ENCODE data around the gene PCNA.
A peak's percentile ranks its signal among the peaks of the same experiment; 100 is the strongest.
"Not testable (repeated sequence)": the region's sequence is repeated elsewhere in the genome, so short reads cannot be mapped to it uniquely, and the experiment has no call there.

PCNA gene

DNA sequence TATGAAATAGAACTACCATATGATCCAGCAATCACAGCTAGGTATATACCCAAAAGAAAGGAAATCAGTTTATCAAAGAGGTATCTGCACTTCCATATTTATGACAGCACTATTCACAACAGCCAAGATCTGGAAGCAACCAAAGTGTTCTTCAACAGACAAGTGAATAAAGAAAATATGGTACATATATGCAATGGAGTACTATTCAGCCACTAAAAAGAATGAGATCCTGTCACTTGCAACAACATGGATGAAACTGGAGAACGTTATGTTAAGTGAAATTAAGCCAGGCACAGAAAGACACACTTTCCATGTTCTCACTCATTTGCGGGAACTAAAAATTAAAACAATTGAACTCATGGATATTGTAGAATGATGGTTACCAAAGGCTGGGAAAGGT is 15.3 kb downstream of the PCNA start:
- intact Hi-C loops (cut with DNase I) = loop anchor here (5.0 kb wide), 1 partner anchor 497 kb away; no protein-coding TSS in a partner anchor
- DNase-seq = no peak

DNA sequence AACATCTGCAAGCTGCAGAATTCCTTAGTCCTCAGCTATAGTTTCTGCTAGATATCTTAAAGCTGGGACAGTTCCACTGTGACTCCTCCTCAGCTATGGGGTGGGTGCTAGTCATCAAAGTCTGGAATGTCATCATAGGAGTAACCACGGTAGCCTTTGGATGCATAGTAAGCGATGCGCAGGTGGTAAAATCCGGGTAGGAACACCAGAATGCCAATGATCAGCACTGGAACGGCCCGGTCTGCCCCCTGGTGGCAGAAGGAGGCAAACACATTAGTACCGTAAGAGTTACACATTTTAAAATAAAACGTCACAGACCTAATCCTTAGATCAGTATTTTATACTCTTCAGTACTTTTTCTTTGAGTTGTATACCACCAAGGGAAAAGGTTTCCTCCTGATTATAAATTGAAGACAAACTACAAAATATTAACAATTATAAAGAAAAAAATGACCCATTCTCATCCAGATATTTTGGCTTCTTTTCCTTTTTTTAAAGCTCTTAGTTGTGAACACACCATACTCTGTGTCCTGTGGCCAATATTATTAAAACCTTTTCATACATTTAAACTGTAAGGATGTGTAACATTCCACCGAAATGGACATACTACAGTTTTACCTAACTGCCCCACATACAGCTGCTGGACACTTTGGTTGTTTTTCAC is 18.9 kb downstream of the PCNA start:
- DNase-seq = peak; percentile 63 to 97 (median 86)
- intact Hi-C loops (cut with DNase I) = loop anchor here (5.0 kb wide), 1 partner anchor 494 kb away; no protein-coding TSS in a partner anchor

DNA sequence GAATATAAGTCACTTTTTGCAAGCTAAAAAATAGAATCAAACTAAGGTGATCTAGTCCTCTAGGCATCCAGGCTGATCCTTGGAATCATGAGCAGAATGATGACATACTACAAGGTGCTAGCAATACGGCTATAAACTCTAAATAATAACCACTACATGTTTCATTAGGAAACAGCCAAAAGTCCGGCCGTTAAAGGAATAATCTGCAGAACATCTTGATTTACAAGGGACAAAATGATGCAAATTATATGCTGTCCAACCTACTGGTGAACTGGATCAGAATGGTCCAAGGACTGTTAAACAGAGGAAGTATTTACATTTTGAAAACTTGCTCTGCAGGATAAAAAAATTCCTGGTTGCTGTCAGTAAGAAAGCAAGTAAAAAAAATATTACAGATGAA is 19.8 kb downstream of the PCNA start:
- intact Hi-C loops (cut with DNase I) = loop anchor here (5.0 kb wide), 2 partner anchors 143 to 493 kb away; no protein-coding TSS in a partner anchor
- DNase-seq = not testable (repeated sequence)

DNA sequence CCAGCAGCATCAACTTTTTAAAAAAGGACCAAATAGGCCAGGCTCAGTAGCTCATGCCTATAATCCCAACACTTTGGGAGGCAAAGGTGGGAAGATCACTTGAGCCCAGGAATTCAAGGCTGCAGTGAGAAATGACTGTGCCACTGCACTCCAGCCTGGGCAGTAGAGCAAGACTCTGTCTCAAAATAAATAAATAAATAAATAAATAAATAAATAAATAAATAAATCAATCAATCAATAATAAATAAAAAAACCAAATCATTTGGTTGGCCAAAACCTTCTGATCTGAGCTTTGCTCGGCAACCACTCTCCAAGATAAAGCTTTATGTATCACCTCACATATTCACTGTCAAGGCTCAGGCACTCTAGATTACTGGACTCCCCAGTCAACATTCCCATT is 20.7 kb downstream of the PCNA start:
- DNase-seq = not testable (repeated sequence)
- intact Hi-C loops (cut with DNase I) = loop anchor here (5.0 kb wide), 1 partner anchor 142 kb away; no protein-coding TSS in a partner anchor

DNA sequence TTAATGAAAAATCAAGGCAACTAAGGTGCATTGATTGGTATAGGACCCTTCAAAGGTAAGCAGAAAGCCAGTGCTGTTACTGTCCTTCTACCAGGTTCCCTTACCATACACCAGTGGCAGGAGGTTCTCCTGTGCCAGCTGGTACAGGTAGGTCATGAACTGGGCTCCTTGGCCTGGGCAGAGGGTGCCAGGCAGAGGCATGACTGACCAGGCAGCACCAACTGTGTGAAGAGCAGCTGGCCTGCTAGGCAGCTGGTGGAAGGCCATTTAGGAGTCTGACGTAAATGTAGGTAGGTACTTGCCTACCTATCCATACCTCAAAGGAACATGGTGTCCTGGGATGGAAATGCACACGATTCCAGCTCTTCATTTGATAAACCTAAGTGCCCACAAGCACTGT is 23.3 kb downstream of the PCNA start:
- intact Hi-C loops (cut with DNase I) = loop anchor here (5.0 kb wide), 1 partner anchor 139 kb away; no protein-coding TSS in a partner anchor
- DNase-seq = no peak

DNA sequence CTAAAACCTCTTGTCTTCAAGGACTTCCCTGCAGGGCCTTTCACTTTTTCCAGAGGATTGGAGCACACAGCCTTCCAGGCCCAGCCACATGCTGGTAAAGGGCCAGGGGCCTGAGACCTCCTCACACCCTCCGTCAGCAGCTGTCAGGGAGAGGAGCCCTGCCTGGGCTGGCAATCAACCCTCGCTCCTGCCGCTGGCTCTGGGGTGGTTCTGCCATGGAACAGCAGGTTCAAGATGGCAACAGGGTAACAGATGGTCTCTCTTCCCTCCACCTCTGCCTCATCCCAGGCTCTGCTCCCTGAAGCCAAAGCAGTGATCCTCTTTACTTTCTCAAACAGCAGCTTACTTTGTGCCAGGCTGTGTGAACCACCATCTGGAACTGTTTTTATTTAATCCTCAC is 23.8 kb downstream of the PCNA start:
- intact Hi-C loops (cut with DNase I) = loop anchor here (5.0 kb wide), 1 partner anchor 139 kb away; no protein-coding TSS in a partner anchor
- DNase-seq = peak in 1 of 10 donors; percentile 75

DNA sequence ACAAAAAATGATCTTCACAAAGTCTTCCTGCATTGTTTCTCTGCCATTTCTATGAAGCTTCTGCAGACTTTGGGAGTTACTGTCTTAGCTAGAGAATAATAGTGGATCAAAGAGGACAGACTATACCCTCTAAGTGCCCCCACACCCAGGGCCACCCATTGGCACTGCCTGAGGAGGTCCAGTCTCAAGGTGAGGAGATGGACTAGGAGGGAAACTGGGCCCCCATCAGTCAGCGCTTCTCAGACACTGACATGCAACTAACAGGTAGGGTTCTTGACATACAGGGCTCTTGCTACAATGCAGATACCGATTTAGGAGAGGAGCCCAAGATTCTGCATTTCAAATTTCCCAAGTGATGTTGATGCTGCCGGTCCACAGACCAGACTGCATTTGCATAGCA is 24.3 kb downstream of the PCNA start:
- intact Hi-C loops (cut with DNase I) = loop anchor here (5.0 kb wide), 1 partner anchor 138 kb away; no protein-coding TSS in a partner anchor

DNA sequence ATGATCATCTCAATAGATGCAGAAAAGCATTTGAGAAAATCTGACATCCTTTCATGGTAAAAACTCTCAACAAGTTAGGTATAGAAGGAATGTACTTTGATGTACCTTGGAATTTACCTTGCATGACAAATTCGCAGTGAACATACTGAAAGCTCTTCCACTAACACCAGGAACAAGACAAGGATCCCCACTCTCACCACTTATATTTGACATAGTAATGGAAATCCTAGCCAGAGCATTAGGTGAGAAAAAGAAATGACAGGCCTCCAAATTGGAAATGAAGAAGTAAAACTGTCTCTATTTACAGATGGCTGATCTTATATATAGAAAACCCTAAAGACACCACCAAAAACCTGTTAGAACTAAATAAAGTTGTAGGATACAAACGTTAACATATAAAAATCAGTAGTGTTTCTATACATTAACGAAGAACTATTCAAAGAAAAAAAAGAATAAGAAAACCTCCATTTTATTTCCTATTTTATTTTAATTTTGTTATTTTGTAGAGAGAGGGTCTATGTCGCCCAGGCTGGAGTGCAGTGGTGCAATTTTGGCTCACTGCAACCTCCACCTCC is 26.9 kb downstream of the PCNA start:
- DNase-seq = no peak
- intact Hi-C loops (cut with DNase I) = no loop called here

More for the DNA sequence above, 24.3 kb downstream of the PCNA start:
- peak in 1 of 10 donors; percentile 57 for DNase-seq

DNA sequence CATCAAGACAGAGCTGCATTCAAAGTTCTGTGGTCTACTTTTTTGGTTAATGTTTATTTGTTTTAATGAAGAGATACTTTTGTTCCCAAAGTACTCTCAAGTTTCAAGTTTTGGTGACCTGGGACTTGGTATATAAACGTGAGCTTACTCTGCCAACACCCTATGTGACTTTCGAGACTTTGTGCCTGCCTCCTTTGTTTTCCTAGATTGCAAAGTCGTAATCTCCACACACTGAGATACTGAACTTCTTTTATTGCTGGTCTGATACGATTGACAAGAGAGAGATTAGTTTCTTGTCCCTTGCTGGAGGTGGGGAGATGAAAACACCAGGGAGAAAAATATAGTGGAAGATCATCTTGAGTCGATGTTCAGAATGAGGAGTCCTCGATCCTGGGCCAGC is 27.9 kb downstream of the PCNA start:
- DNase-seq = no peak
- intact Hi-C loops (cut with DNase I) = no loop called here

DNA sequence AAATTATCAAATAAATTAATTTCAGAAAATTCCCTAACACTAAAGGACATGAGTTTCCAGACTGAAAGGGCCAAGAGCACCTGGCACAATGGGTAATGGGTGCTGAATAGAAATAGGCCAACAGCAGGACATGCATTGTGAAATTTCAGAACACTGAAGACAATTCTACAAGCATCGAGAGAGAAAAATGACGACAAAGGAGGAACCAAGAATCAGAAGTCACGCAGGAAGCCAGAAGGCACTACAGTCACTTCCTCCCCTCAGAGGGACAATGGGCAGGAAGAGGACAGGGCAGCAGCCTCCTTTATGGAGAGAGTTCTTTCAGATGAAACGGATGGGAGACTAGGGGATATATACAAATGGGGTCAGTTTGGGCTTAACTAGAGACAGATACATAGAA is 29.6 kb downstream of the PCNA start:
- peak in 1 of 10 donors; percentile 66 for DNase-seq
- intact Hi-C loops (cut with DNase I) = no loop called here

DNA sequence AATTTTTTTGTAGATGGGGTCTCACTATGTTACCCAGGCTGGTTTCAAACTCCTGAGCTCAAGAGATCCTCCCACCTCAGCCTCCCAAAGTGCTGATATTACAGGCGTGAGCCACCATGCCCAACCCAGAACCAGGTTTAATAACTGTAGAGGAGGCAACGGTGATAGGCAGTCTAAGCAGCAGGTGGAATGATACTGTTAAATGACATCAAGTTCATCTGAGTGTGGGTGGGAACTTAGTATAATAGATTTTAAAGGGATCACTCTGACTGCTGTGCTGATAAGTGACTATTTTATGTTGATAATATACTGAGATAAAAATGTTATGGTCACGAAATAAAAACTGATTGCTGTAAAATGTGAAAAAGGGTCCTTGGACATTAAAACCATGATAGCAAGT is 31.1 kb downstream of the PCNA start:
- DNase-seq = no peak
- intact Hi-C loops (cut with DNase I) = no loop called here

DNA sequence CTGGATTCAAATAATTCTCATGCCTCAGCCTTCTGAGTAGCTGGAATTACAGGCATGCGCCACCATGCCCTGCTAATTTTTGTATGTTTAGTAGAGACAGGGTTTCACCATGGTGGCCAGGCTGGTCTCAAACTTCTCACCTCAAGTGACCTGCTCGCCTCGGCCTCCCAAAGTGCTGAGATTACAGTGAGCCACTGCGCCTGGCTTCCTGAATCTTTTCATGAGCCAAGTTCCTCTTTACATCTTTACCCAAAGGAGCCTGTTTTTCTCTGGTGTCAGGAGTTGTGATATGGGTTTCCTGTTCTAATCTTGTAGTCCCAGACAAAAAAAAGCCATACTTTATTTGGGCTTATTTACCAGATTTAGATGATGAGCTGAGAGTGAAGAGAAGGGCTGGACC is 34.4 kb downstream of the PCNA start:
- intact Hi-C loops (cut with DNase I) = no loop called here
- DNase-seq = peak in 1 of 10 donors; percentile 77

DNA sequence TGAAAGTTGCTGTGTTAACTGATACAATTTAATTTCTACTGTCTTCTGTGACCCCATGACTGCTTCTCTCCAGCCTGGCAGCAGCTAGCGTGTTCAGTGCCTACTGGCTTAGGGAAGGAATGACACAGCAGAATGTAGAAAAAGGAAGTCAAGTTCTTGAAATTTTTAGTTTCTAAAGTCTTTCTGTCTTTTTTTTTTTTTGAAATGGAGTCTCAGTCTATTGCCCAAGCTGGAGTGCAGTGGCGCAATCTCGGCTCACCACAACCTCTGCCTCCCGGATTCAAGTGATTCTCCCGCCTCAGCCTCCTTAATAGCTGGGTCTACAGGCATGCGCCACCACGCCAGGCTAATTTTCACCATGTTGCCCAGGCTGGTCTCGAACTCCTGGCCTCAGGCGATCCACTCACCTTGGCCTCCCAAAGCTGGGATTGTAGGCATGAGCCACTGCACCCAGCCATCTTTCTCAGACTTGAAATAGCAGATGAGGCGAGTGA is 39.3 kb downstream of the PCNA start:
- DNase-seq = peak in 3 of 10 donors; percentile 15 to 78 (median 23)

DNA sequence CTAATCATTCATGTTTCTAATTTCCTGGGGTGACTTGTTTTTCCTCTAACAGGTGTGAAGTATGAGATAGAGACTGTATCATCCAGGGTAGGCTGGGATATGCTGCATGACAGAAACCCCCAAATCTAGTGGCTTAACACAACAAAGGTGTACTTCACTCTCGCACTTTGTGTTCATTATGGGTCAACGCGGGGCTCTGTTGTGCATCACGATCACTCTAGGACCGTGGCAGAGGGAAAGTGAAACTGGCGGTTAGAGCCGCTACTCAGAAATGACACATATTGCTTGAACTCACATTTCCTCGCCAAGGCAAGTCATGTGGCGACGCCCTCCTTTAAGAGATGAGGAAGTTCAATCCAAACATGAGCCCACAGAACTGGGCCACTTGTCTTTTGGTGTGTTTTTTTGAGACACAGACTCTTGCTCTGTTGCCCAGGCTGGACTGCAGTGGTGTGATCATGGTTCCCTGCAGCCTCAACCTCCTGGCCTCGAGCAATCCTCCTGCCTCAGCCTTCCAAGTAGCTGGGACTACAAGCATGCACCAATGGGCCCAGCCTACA is 41.3 kb downstream of the PCNA start:
- DNase-seq = peak in 4 of 10 donors; percentile 16 to 77 (median 47)

More for the DNA sequence above, 39.3 kb downstream of the PCNA start:
- intact Hi-C loops (cut with DNase I) = no loop called here

DNA sequence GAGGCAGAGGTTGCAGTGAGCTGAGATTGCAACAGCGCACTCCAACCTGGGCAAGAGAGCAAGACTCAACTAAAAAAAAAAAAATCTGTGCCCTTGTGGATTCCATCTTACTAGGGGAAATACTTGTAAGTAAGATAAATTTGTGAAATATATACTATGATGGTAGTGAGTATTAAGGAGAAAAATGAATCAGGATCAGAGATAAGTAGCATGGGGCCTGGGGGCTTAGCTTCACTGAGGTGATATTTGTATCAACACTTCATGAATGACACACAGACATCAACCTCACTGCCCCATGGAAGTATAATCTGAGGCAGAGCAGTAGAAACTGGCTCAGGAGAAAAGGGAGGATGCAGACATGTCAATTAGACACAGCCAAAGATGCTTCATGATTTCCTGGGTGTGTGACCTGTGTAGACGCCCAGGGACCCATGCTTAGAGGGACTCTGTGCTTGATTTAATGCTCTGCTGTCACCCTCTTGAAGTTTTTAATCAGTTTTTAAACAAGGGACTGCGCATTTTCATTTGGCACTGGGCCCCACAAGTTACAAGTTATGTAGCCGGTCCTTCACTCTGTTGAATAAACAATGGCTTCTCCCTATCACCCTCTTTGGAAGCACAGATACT is 41.9 kb downstream of the PCNA start:
- no peak for DNase-seq
- intact Hi-C loops (cut with DNase I) = no loop called here

More for the DNA sequence above, 41.3 kb downstream of the PCNA start:
- intact Hi-C loops (cut with DNase I) = no loop called here

DNA sequence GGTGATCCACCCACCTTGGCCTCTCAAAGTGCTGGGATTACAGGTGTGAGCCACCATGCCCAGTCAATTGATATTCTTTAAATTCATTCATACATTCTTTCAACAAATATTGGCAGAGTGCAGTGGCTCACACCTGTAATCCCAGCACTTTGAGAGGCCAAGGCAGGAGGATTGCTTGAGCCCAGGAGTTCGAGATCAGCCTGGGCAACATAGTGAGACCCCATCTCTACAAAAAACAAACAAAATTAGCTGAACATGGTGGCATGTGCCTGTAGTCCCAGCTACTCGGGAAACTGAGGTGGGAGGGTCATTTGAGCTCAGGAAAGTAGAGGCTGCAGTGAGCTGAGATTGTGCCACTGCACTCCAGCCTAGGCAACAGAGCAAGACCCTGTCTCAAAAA is 42.8 kb downstream of the PCNA start:
- peak in 1 of 10 donors; percentile 2 for DNase-seq
- intact Hi-C loops (cut with DNase I) = not testable (repeated sequence)

DNA sequence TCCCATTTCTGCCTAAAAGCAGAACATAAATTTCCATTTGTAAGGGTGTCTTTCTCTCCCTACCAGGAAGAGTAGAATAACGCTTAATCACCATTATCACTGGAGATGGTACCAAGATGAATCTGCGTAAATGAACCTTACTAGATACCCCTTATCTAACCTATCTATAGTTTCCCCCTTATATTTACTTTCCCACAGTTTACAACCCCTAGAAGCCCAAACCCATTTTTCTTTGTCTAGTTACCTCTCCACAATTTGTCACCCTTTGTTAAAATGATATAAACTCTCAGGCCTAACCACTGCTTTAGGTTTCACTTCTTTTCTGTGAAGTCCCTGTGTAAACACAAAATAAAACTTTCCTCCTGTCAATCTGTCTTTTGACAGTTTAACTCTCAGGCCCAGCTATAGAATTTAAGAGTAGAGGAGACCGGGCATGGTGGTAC is 45.5 kb downstream of the PCNA start:
- DNase-seq = no peak
- intact Hi-C loops (cut with DNase I) = no loop called here

DNA sequence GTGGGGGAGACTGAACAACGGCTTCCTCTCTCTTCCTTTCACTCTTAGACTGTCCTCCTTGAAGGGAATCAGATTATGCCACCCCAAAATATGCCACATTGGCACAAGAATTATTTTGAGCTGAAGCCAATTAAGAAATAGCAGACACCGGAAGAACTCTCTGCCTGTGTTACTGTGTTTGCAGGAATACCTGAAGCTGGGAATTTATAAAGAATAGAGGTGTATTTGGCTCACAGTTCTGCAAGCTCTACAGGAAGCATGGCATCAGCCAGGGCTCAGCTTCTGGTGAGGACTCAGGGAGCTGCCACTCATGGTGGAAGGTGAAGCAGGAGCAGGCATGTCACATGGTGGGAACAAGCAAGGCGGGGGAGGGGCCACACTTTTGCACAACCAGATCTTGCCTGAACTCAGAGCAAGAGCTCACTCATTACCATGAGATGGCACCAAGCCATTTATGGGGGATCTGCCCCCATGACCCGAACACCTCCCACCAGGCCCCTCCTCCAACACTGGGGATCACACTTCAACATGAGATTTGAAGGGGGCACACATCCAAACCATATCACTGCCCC is 46.0 kb downstream of the PCNA start:
- DNase-seq = peak in 2 of 10 donors; percentile 60 to 83

DNA sequence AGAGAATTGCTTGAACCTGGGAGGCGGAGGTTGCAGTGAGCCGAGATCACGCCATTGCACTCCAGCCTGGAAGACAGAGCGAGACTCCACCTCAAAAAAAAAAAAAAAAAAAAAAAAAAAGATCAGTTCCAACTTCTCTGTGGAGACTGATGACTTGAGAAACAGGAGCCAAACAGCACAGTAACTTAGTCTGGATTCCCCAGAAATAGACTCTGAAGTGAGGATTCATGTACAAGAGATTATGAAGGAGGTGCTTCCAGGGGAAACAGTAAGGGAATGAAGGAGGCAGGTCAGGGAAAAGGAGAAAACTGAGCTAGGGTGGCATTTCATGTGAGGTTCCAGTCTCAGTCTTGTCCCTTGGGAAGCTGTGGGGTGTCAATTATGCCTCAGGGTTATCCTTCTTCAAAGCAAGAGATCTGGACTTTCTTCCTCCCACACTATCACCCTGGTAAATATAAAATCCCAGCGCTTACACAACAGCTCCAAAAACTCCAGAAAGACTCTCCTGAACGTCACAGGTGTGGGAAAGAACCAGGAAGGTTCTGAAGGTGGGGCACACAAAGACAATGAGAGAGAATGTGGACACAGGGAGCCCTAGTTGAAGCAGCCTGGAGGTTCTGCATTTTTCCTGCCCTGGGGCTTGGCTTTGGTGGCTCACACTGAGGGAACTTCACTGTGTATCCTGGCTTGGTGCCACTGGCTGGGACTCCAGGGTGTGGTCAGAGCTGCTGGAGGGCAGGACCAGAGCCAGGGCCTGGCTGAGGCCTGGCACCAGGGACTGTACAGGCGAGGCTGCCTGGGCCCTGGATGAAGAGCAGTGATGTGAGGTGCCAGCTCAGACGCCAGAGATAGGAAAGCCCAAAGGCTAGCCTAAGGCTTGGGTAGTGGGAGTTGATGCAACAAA is 46.8 kb downstream of the PCNA start:
- DNase-seq = peak in 8 of 10 donors; percentile 21 to 92 (median 44)
- intact Hi-C loops (cut with DNase I) = no loop called here

More for the DNA sequence above, 46.0 kb downstream of the PCNA start:
- intact Hi-C loops (cut with DNase I) = no loop called here

All from posterior cingulate gyrus (tissue), 11 donors.